Cardiac fibroblast (primary cell): ENCODE data around the gene C6orf118.

Source experiments
- DNase-seq, 2 donors: peaks; one replicate each; pipeline versions ENCODE4 v3.0.0 to v3.0.0-alpha.2; 2010; ENCODE audit warnings: low read depth in 2 of 2
- H3K4me3 ChIP-seq, 2 donors: replicated peaks in 1 of 2; 1 replicate in 1 of 2; 2 replicates in 1 of 2; pipeline ENCODE4 v1.5.1; 2011; ENCODE audit warnings: low read depth in 2 of 2, low read length in 2 of 2, mild to moderate bottlenecking in 2 of 2, moderate library complexity in 1 of 2
- CTCF ChIP-seq: IDR thresholded peaks from one replicate; pipeline ENCODE4 v1.5.1; 2011; ENCODE audit warnings: low read depth, mild to moderate bottlenecking, low read length, inconsistent platforms

Gene C6orf118

GRCh38 chr6:165308926-165309731 lies at the start of gene C6orf118:
Gene C6orf118 (minus strand): TSS chr6:165309605. CDS start chr6:165309586, 19 bp downstream.
- H3K4me3 ChIP-seq, result peak within 1 kb of the TSS; percentile 54 to 59
- DNase-seq, result peak; percentile 84 to 86
- TF ChIP-seq CTCF, result no peak

GRCh38 chr6:165345700-165346099 lies 36.3 kb upstream of the C6orf118 start:
- DNase-seq, result no peak
- H3K4me3 ChIP-seq, result no peak overlapping the region
- no peak for TF ChIP-seq CTCF

GRCh38 chr6:165340532-165340931 lies 31.1 kb upstream of the C6orf118 start:
- TF ChIP-seq CTCF, result no peak
- H3K4me3 ChIP-seq, result no peak overlapping the region
- no peak for DNase-seq

- TF ChIP-seq CTCF, result no peak
- H3K4me3 ChIP-seq, result no peak overlapping the region
- DNase-seq, result no peak
Measured at GRCh38 chr6:165325609-165326008, 16.2 kb upstream of the C6orf118 start.

- H3K4me3 ChIP-seq, result no peak overlapping the region
- peak in 1 of 2 donors; percentile 18 for DNase-seq
- TF ChIP-seq CTCF, result no peak
Measured at GRCh38 chr6:165321555-165322145, 12.2 kb upstream of the C6orf118 start.

- DNase-seq, result no peak
- no peak for TF ChIP-seq CTCF
- H3K4me3 ChIP-seq, result no peak overlapping the region
Measured at GRCh38 chr6:165321150-165321549, 11.7 kb upstream of the C6orf118 start.

- H3K4me3 ChIP-seq, result no peak overlapping the region
- no peak for TF ChIP-seq CTCF
- DNase-seq, result no peak
Measured at GRCh38 chr6:165317723-165318122, 8.3 kb upstream of the C6orf118 start.
